Measurements from ENCODE around the gene TRPM3.

Gene TRPM3

DNA sequence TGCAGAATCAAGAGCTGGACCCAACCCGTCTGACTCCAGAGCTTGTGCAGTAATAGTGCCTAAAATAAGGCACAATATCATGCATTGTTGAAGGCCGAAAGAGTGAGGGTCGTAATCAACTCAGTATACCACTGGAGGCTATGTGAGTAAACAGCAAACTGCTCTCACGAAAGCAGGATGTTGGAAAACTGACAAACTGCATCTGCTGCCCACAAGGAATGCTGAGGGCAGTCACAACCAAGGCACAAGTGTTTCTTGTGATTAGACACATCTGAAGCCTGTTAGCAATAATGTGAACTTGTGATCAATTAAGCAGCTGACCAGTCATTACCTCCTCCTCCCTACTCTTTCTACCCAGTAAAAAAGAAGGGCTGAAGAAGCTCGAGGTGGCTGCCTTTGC is 48.8 kb downstream of the TRPM3 start:
- in situ Hi-C loops (cut with MboI; ENCODE audit: low sequenced_read_pairs, unreplicated experiment) = no loop called here
- no peak for DNase-seq (ENCODE audit: low spot score)
- TF ChIP-seq, protein P1, sequence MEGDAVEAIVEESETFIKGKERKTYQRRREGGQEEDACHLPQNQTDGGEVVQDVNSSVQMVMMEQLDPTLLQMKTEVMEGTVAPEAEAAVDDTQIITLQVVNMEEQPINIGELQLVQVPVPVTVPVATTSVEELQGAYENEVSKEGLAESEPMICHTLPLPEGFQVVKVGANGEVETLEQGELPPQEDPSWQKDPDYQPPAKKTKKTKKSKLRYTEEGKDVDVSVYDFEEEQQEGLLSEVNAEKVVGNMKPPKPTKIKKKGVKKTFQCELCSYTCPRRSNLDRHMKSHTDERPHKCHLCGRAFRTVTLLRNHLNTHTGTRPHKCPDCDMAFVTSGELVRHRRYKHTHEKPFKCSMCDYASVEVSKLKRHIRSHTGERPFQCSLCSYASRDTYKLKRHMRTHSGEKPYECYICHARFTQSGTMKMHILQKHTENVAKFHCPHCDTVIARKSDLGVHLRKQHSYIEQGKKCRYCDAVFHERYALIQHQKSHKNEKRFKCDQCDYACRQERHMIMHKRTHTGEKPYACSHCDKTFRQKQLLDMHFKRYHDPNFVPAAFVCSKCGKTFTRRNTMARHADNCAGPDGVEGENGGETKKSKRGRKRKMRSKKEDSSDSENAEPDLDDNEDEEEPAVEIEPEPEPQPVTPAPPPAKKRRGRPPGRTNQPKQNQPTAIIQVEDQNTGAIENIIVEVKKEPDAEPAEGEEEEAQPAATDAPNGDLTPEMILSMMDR (IDR thresholded peaks at IDR 0.05; ENCODE audit: borderline replicate concordance, control extremely low read depth, extremely low read depth, insufficient read depth, missing control alignments) = no peak

DNA sequence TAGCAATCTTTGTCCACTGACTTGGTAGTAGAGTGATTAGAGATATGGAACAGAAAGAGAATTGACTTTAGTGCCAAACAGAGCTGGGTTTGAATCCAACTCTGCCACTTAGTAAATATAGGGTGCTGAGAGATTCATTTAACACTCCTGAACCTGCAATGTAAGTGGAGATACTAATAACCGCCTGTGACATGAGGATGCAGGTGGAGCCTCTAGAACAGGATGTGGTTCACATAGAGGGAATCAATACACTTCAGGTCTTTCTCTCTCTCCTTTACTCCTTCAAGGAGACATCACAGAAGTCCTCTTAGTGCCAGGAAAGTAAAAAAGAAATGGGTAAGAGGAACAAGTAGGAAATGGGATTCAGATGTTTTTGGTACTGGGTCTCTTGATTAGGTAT is 49.8 kb downstream of the TRPM3 start:
- no peak for DNase-seq (ENCODE audit: low spot score)
- in situ Hi-C loops (cut with MboI; ENCODE audit: low sequenced_read_pairs, unreplicated experiment) = no loop called here
- TF ChIP-seq, protein P1 (IDR thresholded peaks at IDR 0.05; ENCODE audit: borderline replicate concordance, control extremely low read depth, extremely low read depth, insufficient read depth, missing control alignments) = no peak

DNA sequence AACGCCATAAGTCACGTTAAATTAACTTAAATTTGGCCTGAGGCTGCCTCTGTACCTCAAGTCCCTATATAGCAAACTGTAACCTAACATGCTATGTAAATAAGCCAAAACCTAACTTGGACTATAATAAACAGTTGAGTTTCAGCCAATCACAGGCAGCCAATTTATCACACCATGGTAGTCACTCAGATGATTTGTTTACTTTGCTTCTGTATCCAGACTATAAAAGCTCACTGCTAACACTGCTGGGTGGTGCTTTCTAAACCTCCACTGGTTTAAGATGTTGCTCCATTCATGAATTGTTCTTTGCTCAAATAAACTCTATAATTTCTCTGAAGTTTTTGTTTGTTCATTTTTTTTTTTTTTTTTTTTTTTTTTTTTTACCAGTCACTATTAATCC is 62.8 kb downstream of the TRPM3 start:
- TF ChIP-seq, protein P1 (IDR thresholded peaks at IDR 0.05; ENCODE audit: borderline replicate concordance, control extremely low read depth, extremely low read depth, insufficient read depth, missing control alignments) = no peak
- in situ Hi-C loops (cut with MboI; ENCODE audit: low sequenced_read_pairs, unreplicated experiment) = no loop called here
- DNase-seq (ENCODE audit: low spot score) = no peak

DNA sequence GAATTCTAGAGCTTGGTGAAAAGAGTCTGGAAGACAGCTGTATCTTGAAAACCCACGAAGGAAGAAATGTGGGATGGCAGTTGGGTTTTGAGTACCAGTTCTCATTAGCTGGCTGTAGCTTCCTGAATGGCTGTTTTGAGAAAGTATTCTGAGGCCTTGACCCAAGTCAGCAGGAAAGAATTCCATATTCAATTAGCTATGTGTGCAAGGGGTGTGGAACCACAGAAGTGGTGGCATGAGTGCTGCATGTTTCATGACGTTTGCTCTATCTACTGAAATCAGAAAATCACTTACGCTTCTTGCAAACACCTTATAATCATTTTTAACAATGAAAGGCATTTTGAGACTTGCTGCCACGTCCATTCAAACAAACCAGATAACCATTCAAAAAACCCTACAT is 69.1 kb downstream of the TRPM3 start:
- TF ChIP-seq, protein P1 (IDR thresholded peaks at IDR 0.05; ENCODE audit: borderline replicate concordance, control extremely low read depth, extremely low read depth, insufficient read depth, missing control alignments) = no peak
- in situ Hi-C loops (cut with MboI; ENCODE audit: low sequenced_read_pairs, unreplicated experiment) = no loop called here
- DNase-seq (ENCODE audit: low spot score) = no peak

DNA sequence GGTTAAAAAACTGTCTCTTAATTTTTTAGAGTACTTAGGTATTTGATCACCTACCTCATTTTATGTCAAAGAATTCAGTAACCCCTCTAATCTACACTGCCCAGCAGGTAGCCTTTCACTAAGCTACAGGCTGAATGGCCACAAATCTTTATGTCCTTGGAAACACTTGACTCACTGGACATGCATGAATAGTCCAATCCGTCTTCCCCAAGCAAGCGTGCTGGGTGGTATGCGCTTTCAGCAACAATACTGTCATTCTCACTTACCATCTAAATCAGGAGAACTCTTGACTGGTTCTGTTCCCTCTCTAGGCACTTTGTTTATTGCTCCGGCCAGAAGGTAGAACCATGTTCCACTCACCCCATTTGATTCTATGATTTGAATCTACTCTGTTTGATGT is 73.1 kb downstream of the TRPM3 start:
- in situ Hi-C loops (cut with MboI; ENCODE audit: low sequenced_read_pairs, unreplicated experiment) = no loop called here

DNA sequence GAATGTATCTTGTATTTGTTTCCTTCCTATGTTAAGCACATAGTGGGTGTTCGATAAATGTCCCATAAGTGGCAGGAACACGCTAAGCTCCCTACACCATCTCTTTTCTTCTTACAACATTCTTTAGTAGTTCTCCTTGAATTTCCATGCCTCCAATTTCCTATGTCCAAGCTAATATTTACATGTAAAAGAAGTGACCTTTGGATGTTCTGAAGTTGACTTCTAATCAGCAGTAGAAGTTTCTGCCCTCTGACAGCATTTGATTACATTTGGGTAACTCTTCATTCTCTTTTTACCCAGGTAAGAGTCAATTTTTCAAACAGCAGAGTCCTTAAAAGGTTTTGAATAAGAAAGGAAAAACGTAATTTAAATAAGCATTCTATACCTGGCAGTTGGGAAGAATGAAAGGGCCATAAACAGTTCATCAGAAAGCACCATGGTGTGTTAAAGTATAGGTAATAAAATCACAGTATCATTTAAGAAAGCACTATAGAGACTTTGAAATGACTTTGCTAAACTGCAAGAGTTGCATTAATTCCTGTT is 78.9 kb downstream of the TRPM3 start:
- TF ChIP-seq, protein P1 (IDR thresholded peaks at IDR 0.05; ENCODE audit: borderline replicate concordance, control extremely low read depth, extremely low read depth, insufficient read depth, missing control alignments) = no peak
- in situ Hi-C loops (cut with MboI; ENCODE audit: low sequenced_read_pairs, unreplicated experiment) = no loop called here
- DNase-seq (ENCODE audit: low spot score) = no peak

More for the DNA sequence above, 73.1 kb downstream of the TRPM3 start:
- no peak for DNase-seq (ENCODE audit: low spot score)
- TF ChIP-seq, protein P1 (IDR thresholded peaks at IDR 0.05; ENCODE audit: borderline replicate concordance, control extremely low read depth, extremely low read depth, insufficient read depth, missing control alignments) = no peak

All from GM13976 (cell line).